ENCODE data around the gene MMP13.
"Not testable (repeated sequence)": the region's sequence is repeated elsewhere in the genome, so short reads cannot be mapped to it uniquely, and the experiment has no call there.

MMP13 gene

GRCh38 chr11:102955624-102956023 is at the start of gene MMP13:
TSS of gene MMP13 (minus strand) at chr11:102955732. CDS start at chr11:102955705, 27 bp downstream.
- no peak within 1 kb of the TSS for H3K4me3 ChIP-seq (ENCODE audit: low read depth, low read length)
- TF ChIP-seq, protein P1, sequence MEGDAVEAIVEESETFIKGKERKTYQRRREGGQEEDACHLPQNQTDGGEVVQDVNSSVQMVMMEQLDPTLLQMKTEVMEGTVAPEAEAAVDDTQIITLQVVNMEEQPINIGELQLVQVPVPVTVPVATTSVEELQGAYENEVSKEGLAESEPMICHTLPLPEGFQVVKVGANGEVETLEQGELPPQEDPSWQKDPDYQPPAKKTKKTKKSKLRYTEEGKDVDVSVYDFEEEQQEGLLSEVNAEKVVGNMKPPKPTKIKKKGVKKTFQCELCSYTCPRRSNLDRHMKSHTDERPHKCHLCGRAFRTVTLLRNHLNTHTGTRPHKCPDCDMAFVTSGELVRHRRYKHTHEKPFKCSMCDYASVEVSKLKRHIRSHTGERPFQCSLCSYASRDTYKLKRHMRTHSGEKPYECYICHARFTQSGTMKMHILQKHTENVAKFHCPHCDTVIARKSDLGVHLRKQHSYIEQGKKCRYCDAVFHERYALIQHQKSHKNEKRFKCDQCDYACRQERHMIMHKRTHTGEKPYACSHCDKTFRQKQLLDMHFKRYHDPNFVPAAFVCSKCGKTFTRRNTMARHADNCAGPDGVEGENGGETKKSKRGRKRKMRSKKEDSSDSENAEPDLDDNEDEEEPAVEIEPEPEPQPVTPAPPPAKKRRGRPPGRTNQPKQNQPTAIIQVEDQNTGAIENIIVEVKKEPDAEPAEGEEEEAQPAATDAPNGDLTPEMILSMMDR (IDR thresholded peaks at IDR 0.05; ENCODE audit: borderline replicate concordance, insufficient read depth, low read depth, low read length), result no peak

DNA sequence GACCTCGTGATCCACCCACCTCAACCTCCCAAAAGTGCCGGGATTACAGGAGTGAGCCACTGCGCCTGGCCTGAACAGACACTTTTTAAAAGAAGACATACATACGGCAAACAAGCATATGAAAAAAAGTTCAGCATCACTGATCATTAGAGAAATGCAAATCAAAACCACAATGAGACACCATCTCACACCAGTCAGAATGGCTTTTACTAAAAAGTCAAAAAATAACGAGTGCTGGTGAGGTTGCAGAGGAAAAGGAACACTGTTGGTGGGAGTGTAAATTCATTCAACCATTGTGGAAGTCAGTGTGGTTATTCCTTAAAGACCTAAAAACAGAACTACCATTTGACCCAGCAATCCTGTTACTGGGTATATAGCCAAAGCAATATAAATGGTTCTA is 48.7 kb upstream of the MMP13 start:
- H3K4me3 ChIP-seq (ENCODE audit: low read depth, low read length), result not testable (repeated sequence)

GRCh38 chr11:102994105-102994504 is 38.6 kb upstream of the MMP13 start:
- TF ChIP-seq, protein P1 (IDR thresholded peaks at IDR 0.05; ENCODE audit: borderline replicate concordance, insufficient read depth, low read depth, low read length), result no peak
- H3K4me3 ChIP-seq (ENCODE audit: low read depth, low read length), result no peak overlapping the region

DNA sequence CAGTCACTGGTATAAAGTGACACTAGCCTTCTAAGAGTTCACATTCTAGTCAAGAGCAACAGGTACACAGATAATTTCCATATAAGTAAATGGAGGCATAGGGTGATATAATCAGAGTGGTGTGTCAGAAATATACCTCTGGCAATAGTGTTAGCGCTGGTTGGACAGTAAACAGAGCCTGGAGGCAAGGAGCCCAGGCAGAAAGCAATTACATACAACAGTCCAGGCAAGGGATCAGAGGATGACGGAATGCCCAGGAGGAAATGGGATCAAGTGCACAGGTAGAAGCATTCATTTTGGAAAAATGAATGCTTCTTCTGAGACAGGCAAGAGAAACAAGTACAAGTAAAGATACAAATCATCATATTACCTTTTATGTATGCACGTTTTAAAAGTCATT is 36.2 kb upstream of the MMP13 start:
- TF ChIP-seq, protein P1 (IDR thresholded peaks at IDR 0.05; ENCODE audit: borderline replicate concordance, insufficient read depth, low read depth, low read length), result no peak
- no peak overlapping the region for H3K4me3 ChIP-seq (ENCODE audit: low read depth, low read length)

DNA sequence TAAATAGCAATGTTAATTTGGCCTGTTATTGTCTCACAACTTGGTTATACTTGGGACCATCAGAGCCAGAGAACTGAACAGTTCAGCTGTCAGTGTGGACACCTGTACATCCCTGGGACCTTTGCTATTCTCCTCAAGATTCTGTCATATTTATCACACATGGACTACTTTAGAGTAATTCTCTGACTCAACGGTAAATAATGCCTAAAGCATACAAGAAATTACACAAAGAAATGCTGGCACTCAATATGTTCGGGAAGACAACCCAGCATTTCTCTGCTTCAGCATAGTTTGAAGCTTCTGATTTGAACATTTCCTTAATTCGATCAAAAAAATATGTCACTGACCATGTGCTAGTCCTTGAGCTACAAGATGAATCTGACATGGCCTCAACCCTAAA is 34.6 kb upstream of the MMP13 start:
- TF ChIP-seq, protein P1 (IDR thresholded peaks at IDR 0.05; ENCODE audit: borderline replicate concordance, insufficient read depth, low read depth, low read length), result no peak
- no peak overlapping the region for H3K4me3 ChIP-seq (ENCODE audit: low read depth, low read length)

- TF ChIP-seq, protein P1 (IDR thresholded peaks at IDR 0.05; ENCODE audit: borderline replicate concordance, insufficient read depth, low read depth, low read length), result no peak
- no peak overlapping the region for H3K4me3 ChIP-seq (ENCODE audit: low read depth, low read length)
Observed at GRCh38 chr11:102989379-102990047, 34.0 kb upstream of the MMP13 start.

GRCh38 chr11:102986815-102987214 is 31.3 kb upstream of the MMP13 start:
- H3K4me3 ChIP-seq (ENCODE audit: low read depth, low read length), result no peak overlapping the region
- TF ChIP-seq, protein P1 (IDR thresholded peaks at IDR 0.05; ENCODE audit: borderline replicate concordance, insufficient read depth, low read depth, low read length), result no peak

All from GM12875 (cell line).